Right renal cortex interstitium (tissue), 3 donors: Measurements from ENCODE around the gene SLC22A17. TPM values are rescaled to one million over a fixed set of nuclear protein-coding genes. Genes with fewer than 3 reads are reported as not detected.
"Not testable (repeated sequence)": the region's sequence is repeated elsewhere in the genome, so short reads cannot be mapped to it uniquely, and the experiment has no call there.

Experiments
- DNase-seq, 3 donors: peaks; one replicate each; pipeline ENCODE4 v3.0.0-alpha.2; 2013; ENCODE audit warnings: low read depth in 3 of 3, low spot score in 2 of 3
- polyA plus RNA-seq, 3 donors: library from polyadenylated mRNA; unstranded; fragments of 120-200 nt; gene quantifications; one replicate each; pipeline ENCODE4 v1.2.1, GENCODE V29; 2013; ENCODE audit not compliant: insufficient read length in 3 of 3

The SLC22A17 gene
- polyA plus RNA-seq, 3 donors: 50.0 to 51.5 (median 50.4) TPM

DNA sequence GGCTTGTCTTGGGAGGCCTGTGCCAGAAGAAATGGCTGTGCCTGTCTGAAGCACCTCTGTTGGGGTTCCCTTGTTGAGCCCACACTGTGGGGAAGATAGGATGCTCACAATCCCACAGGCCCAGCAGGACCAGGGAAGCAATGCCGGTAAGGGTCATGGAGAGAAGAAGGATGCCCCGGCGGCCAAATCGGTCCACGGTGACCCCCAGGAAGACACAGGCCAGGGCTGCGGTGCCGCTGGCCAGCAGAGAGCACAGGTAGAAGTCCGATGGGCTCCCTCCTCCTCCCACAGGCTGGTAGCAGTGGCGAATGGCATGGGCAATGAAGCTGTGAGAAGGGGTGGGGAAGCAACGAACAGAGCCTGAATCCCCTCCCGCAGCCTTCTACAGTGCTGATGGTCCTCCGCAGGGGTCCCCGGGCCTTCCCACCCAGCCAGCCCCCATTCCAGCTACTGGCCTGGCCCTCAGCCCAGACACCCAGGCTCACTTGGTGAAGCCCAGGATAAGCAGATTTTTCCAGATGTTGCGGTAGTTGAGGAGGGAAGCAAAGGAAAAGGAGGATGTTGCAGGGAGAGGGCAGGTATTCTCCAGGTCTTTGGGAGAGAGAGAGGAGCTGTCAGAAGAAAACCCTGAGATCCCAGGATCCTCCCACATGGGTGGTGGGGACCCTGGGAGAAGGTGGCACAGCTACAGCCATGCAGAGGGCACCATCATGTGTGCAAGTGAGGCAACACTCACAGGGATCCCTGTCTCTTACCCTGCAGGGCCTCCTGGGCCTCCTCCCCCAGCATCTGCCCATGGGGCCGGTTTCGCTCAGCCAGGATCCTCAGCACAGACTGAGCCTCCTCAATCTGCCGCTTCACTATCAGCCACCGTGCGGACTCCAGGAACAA lies 5.0 kb downstream of the SLC22A17 start:
- DNase-seq: no peak

DNA sequence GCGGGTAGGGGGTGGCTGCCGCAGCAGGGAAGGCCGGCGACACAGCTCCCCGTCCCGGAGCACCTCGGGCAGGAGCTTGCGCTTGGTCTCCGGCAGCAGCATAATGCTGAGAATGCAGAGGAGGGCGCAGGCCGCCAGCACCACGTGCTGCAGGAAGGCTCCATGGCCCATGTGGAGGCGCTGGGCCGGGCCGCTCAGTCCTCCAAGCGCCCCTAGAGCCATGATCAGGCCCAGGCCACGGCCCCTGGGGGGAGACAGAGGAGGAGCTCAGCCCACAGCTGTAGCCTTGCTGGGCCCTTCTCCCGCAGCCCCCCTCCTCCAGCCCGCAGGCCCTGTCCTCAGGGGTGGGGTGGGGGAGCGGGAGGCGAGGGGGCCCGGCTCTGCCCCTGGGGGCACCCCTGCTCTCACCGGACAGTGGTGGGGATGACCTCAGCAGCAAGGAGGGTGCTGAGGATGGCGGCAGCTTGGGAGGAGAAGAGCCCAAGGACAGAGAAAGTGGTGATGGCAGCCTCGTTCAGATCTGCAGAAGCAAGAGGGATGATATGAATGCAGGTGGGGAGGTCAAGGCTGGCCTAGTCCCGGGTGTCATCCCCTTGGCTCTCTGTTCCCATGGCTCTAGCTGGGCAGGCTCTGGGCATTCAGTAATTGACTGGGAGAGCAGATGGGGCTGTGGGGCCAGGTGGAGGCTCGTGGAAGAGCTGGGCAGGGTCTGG lies 5.8 kb downstream of the SLC22A17 start:
- DNase-seq: no peak

DNA sequence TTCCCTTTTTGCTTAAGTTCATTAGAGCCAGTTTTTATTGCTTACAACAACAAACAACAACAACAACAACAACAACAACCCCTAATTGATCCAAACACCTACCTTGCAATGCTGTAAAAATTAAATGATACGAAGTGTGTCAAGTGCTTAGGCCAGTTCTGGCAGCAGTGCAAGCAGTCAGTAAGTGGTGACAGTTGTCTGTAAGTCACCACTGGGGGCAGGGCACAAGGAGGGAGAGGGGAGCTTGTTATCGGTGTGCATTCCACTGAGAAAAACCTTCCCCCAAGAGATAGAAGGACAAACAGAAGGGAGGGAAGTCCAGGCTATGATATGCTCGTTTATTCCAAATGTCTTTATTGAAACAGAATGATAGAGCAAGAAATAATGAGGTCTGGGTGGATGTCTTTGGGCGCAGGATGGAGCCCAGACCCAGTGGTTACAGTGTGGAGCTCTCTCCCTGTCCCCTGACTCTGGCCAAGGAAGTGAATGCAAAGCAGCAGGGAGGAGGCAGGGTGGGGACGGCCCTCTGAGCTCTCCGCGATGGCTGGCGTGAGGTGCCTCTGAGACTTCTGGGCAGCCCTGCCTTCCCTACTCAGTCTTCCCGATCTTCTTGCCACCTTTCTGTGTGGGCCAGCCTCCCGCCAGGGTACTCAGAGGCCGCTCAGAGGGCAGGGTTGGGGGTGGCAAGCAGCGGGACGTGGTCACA lies 6.5 kb downstream of the SLC22A17 start:
- no peak for DNase-seq

DNA sequence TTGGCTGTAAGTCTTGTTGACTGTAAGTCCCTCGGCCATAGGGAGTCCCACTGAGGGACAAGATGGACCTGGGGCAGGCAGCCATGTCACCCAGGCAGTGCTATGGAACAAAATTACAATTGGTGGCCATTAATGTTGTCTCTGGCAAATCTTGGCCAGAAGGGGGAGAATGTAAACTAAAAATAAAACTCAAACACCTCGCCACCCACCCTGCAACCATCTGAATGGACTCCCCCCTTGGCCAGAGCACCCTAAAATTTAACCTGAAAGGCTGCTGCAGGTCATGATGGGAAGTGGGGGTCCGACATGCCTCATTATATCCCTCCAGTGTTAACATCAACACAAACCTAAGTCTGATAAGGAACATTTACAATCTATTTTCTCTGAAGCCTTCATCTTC lies 8.2 kb downstream of the SLC22A17 start:
- no peak for DNase-seq

DNA sequence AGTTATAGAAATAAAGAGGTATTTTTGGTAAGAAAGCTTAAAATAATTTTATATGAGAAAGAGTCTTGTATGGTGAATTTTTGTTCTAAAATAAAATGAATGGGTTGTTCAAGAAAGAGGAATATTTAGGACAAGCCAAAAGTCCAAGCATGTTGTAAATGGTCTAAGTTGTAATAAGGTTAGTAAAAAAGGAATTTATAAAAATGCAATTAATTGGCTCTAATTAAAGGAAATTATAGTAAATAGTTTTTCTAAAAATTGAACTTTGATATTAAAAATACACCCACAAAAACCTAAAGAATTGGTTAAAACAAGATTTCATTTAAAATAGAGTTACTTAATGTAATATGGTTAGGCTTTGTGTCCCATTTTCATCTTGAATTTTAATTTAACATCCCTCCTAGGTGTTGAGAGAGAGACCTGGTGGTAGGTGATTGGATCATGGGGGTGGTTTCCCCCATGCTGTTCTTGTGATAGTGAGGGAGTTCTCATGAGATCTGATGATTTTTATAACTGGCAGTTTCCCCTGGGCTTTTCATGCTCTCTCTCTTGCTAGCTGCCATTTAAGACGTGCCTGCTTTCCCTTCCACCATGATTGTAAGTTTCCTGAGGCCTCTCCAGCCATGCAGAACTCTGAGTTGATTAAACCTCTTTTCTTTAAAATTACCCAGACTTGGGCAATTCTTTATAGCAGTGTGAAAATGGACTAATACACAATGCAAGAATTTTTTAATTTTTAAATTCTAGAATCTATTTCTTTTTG lies 13.0 kb downstream of the SLC22A17 start:
- DNase-seq: no peak

DNA sequence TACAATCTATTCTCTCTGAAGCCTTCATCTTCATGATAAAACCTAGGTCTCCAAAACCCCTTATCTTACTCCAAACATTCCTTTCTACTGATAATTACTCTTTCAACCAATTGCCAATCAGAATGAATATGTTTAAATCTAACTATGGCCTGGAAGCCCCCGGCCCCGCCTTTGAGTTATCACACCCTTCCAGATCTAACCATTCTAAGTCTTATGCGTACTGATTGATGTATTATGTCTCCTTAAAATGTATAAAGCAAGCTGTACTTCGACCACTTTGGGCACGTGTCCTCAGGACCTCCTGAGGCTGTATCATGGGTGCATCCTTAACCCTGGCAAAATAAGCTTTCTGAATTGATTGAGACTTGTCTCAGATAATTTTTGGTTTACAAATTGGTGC lies 17.1 kb downstream of the SLC22A17 start:
- DNase-seq: no peak

DNA sequence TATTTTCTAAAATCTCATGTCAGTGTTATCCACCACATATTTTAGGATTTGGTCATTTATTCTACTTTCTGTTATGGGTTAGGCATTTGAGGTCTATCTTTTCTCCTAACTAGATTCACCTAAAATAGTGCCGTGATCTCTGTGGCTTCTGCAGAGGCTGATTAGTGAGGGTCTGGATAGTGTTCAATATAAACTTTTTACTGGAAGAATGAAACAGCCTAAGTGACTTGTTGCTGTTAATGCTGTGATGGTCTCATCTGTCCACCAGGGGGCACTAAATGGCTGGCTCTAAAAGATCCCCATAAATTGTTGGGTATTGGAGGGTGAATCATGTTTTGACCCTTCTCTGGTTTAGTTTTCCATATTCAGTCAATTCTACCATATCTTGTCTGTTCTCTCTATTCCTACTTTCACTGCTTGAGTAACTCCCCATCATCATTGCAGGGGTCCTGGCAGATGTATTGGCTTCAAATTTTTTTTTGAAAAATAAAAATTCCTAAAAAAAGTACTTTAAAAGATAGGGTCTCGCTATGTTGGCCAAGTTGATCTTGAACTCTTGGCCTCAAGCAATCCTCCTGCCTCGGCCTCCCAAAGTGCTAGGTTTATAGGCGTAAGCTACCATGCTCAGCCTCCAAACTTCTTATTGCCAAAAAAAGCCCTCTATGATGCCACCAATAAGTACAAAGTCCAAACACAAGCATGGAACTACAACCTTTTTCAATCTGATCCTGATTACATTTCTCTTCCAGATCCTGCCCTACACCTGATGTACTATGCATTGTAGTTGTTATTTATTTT lies 24.5 kb downstream of the SLC22A17 start:
- peak in 2 of 3 donors; percentile 61 to 69 for DNase-seq

DNA sequence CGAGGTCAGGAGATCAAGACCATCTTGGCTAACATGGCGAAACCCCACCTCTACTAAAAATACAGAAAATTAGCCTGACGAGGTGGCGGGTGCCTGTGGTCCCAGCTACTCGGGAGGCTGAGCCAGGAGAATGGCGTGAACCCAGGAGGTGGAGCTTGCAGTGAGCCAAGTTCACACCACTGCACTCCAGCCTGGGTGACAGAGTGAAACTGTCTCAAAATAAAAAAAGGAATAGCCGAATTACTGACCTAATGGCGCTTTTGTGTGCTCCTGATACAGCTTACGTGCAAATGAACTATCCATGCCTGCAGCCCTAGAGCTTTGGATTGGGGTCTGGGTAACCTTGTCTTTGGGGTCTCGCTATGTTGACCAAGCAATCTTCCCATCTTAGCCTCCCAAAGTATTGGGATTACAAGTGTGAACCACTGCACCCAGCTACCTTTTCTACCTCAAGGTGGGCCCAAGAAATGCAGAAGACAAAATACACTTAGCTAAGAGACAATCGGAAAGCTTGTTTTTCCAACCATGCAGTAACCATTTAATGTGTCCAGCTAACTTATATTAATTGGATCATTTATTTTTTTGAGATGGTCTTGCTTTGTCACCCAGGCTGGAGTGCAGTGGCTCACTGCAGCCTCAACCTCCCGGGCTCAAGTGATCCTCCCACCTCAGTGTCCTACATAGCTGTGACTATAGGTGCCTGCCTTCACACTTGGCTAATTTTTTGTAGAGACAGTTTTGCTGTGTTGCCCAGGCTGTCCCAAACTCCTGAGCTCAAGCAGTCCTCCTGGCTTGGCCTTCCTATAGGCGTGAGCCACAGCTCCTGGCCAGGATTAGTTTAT lies 26.0 kb downstream of the SLC22A17 start:
- no peak for DNase-seq

DNA sequence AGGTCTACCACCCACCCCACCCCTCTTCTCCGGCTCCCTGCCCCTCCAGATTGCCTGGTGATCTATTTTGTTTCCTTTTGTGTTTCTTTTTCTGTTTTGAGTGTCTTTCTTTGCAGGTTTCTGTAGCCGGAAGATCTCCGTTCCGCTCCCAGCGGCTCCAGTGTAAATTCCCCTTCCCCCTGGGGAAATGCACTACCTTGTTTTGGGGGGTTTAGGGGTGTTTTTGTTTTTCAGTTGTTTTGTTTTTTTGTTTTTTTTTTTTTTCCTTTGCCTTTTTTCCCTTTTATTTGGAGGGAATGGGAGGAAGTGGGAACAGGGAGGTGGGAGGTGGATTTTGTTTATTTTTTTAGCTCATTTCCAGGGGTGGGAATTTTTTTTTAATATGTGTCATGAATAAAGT lies 26.9 kb downstream of the SLC22A17 start:
- not testable (repeated sequence) for DNase-seq

DNA sequence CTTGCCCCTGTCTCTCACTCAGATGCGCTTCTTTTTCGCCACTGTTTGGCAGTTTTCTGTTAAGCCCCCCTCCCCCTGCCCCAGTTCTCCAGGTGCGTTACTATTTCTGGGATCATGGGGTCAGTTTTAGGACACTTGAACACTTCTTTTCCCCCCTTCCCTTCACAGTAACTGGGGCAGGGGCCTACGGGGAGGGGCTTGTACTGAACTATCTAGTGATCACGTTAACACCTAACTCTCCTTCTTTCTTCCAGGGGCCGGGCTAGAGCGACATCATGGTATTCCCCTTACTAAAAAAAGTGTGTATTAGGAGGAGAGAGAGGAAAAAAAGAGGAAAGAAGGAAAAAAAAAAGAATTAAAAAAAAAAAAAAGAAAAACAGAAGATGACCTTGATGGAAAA lies 27.7 kb downstream of the SLC22A17 start:
- no peak for DNase-seq

DNA sequence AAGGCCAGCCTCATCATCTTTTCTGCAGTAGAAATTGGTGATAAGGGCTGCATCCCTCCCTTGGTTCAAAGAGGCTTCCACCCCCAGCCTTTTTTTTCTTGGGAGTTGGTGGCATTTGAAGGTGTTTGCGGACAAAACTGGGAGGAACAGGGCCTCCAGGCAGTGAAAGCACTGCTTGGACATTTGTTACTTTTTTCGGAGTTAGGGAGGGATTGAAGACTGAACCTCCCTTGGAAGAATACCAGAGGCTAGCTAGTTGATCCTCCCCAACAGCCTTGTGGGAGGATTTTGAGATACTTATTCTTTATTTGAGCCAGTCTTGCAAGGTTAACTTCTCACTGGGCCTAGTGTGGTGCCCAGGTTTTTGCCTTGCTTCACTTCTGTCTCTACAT lies 28.2 kb downstream of the SLC22A17 start:
- DNase-seq: no peak

DNA sequence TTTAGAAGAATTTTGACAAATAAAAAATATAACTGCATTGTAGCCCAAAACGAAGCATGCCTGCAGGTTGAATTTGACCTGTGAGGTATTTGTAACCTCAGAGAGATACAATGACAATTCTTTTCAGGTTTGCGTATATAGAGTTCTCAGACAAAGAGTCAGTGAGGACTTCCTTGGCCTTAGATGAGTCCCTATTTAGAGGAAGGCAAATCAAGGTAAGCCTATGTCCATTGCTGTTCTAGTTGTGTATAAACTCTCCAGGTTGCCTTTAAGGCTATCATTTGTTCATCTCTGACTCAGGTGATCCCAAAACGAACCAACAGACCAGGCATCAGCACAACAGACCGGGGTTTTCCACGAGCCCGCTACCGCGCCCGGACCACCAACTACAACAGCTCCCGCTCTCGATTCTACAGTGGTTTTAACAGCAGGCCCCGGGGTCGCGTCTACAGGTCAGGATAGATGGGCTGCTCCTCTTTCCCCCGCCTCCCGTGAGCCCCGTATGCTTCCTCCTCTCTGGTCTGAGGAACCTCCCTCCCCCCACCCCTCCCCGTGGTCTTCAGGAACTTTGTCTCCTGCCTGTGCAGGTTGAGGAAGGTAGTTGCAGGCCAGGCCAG lies 28.7 kb downstream of the SLC22A17 start:
- DNase-seq: no peak

DNA sequence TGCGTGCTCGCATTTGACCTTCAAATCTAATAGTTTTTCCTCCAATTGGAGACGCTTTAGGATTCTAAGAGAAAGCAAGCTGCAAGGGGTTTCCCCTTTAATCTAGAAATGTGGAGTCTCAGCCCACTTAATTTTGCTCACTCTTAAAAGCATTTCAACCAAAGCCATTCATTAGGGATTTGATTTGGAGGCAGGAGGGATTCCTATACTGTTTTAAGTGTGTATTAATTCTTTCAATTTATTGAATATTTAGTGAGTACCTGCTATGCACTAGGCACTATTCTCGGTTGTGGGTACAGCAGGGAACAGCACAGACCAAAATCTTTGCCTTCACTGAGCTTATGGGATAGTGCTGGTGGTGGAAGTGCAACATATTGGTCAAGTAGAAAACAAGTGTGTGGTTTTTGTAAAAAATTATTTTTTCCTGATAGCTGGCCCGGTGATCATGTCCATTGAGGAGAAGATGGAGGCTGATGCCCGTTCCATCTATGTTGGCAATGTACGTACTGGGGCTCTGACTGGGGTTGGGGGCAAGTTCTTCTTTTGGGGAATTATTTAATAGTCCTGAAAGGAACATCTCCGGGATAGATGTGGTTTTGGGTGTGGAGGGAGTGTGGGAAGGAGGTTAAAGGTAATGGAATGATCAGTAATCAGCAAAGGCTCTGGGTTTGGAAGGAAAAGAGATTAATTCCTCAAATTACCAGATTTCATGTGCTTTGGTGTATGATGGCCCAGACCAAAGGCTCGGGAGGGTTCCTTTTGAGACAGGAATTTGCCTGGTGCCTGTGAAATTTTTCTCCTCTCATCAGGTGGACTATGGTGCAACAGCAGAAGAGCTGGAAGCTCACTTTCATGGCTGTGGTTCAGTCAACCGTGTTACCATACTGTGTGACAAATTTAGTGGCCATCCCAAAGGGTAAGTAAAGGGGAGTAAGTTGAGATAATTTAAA lies 29.8 kb downstream of the SLC22A17 start:
- DNase-seq: no peak

DNA sequence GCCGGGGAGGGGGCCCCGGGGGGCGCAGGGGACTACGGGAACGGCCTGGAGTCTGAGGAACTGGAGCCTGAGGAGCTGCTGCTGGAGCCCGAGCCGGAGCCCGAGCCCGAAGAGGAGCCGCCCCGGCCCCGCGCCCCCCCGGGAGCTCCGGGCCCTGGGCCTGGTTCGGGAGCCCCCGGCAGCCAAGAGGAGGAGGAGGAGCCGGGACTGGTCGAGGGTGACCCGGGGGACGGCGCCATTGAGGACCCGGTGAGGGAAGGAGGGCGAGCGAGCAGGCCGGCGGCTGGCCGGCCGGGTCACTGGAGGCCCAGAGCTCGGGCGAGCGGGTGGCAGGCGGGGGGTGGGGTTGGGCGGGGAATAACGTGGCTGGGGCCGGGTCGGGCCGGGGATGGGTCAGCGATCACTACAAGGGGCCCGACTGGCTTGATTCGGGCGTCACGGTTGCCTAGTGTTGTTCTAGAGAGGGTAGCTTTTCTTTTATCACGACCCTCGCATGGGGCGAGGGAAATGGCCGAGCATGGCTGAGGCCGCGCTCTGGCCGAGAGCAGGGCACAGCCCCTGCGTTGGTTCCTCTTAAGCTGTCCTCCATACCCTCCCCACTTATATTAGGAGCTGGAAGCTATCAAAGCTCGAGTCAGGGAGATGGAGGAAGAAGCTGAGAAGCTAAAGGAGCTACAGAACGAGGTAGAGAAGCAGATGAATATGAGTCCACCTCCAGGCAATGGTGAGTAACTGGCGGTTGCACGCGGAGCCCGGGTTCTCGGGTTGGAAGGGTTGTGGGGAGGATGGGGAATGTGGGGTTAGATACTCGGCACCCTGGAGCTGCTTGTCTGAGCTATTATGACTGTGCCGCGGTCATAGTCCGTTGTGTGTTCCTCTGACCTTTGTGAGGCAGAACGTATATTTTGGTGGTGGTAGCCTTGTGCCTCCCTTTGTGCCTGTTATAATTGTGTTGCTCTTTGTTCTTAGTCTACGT lies 30.8 kb downstream of the SLC22A17 start:
- no peak for DNase-seq

DNA sequence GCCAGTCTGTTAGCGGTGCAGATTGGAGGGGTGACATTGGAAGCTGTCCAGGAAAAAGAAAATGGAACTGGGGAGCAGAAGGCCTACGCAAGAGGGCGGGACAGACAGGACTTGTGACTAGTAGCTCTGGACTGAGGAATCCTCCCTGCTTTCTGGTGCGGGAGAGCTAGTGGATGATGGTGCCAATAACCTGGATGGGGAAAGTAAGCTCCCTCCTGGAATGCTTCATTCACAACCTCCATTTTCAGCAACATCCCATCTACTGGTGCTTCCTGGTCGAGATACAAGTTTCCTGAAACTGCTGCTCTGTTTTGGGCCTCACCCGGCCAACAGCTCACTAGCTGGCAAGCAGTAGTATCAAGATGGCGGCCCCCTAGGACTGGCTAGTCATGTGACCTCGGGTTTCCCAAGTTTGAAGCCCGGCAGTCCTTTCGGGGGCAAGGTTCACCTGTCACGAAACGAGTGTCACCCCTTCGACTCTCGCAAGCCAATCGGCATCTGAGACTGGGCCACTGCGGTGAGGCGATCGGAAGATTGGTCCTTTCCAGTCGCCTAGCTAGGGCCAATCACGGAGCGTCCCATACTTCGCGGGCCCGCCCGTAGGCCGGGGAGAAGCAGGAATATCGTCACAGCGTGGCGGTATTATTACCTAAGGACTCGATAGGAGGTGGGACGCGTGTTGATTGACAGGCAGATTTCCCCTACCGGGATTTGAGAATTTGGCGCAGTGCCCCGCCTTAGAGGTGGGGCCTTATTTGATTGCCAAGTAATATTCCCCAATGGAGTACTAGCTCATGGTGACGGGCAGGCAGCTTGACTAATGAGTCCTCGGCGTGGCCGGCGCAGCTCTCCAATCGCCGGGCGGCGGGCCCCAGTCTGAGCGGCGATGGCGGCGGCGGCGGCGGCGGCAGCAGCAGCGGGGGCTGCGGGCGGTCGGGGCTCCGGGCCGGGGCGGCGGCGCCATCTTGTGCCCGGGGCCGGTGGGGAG lies 31.8 kb downstream of the SLC22A17 start, which contains the start of gene PABPN1:
Gene PABPN1 (plus strand): TSS at position 874 of the 988 bp plus-strand sequence. CDS start 13 bp downstream, at position 887.
- DNase-seq: peak; percentile 100
